Upper lobe of left lung (tissue), 4 donors: Measurements from ENCODE around the gene ANO6.

Source experiments
- CTCF ChIP-seq, 6 experiments: fragments of 450-650 bp in 4 of 6; fragments of 200-600 bp in 2 of 6; sonication (generic) in 2 of 6; IDR thresholded peaks; one replicate each; pipeline ENCODE4 v1.5.1; 2016 to 2019; ENCODE audit warnings: antibody characterized with exemption in 6 of 6
- EP300 ChIP-seq, 4 donors: sonication (generic); formaldehyde crosslinking; IDR thresholded peaks; one replicate each; pipeline ENCODE4 v1.5.1; 2017; ENCODE audit warnings: antibody characterized with exemption in 4 of 4, control low read depth in 2 of 4
- POLR2A ChIP-seq, 4 donors: fragments of 450-650 bp; IDR thresholded peaks; one replicate each; pipeline ENCODE4 v1.5.1; 2016 to 2017; ENCODE audit warnings: antibody characterized with exemption in 4 of 4, mild to moderate bottlenecking in 2 of 4
- POLR2AphosphoS5 ChIP-seq, 2 donors: sonication (generic); formaldehyde crosslinking; IDR thresholded peaks; one replicate each; pipeline ENCODE4 v1.5.1; 2017; ENCODE audit warnings: antibody characterized with exemption in 2 of 2

DNA sequence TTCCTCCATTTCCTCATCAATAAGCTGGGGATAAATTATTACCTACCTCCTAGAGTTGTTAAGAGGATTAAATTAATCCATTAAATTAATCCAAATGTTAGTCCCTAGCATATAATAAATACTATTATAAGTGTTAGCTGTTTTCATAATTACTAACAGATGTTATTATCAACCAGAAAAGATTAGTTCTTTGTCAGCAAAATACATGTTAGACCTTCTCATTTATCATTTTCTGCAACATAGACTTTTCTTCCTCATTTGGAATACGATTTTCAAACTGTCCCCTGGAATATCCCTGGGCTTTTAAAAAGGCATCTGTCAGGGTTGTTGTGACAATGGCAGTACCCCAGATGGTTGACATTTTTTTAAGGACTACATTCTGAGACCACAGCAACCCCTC, 133.1 kb downstream of the ANO6 start:
- TF ChIP-seq POLR2A (IDR thresholded peaks at IDR 0.05) (no peak), EP300 (IDR thresholded peaks at IDR 0.05) (no peak), CTCF (IDR thresholded peaks at IDR 0.05) (no peak), POLR2AphosphoS5 (IDR thresholded peaks at IDR 0.05) (no peak)
